HT1080 (cell line): ENCODE measurements around the gene SLA2. TPM values are rescaled to one million over a fixed set of nuclear protein-coding genes. Genes with fewer than 3 reads are reported as not detected.
"Not testable (repeated sequence)": the region's sequence is repeated elsewhere in the genome, so short reads cannot be mapped to it uniquely, and the experiment has no call there.

Experiments
- DNase-seq: peaks from one replicate; pipeline ENCODE4 v3.0.0-alpha.2; 2015; ENCODE audit warnings: low read depth
- small RNA-seq: library from RNA; depleted of rRNA; stranded (forward); fragments of <200 nt; gene quantifications from one replicate; pipeline ENCODE3, GENCODE V24; 2014
- total RNA-seq: library from RNA; depleted of rRNA; stranded (reverse); fragments of >200 nt; shearing (Covaris generic); gene quantifications from 2 replicates; pipeline ENCODE4 v1.2.3, GENCODE V29; 2014; rRNA removed

Gene SLA2
- total RNA-seq, 1 experiment from 2014 or later: not detected

GRCh38 chr20:36576081-36576445 is 69.9 kb downstream of the SLA2 start:
- DNase-seq: no peak

DNA sequence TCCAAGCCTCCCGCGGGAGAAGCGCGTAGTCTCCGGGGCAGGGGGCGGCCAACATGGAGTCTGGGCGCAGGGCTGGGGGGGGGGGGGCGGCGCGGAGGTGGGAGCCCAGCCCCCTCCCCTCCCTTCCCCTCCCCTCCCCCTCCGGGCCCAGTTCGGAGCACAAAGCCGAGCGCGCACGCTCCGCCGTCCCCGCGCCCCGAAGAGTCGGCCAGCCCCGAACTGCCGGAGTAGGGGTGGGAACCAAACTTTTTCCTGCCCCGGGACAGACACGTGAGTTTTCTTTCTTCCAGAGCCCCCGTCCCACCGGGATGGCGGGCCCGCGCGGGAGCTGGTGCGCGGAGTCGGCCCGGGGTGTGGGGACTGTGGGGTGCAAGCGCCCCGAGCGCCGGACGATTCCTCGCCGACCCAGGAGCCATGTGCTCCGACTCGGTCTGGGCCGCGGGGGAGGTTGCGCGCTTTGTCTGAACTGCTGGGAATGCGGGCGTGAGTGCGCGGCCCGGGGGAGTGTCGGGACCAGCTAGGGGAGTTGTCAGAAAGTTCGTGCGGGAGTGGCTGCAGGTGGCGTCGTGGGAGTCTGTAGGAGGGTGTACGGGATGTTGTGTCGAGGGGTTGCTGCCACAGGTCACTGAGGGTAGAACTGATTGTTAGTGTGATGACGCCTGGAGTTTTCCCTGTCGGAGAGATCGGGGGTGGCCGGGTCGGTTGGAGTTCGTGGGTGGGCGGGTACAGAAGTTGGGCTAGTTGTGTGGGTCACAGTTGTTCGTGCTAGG is 71.4 kb downstream of the SLA2 start:
- DNase-seq: peak; percentile 36

GRCh38 chr20:36573798-36574365 is 72.1 kb downstream of the SLA2 start:
- DNase-seq: no peak

- peak; percentile 70 for DNase-seq
Measured at GRCh38 chr20:36573103-36573797, 72.7 kb downstream of the SLA2 start, which contains the start of gene TGIF2. Gene TGIF2 (plus strand): TSS chr20:36573597. CDS start chr20:36578775, 5,178 bp downstream.

DNA sequence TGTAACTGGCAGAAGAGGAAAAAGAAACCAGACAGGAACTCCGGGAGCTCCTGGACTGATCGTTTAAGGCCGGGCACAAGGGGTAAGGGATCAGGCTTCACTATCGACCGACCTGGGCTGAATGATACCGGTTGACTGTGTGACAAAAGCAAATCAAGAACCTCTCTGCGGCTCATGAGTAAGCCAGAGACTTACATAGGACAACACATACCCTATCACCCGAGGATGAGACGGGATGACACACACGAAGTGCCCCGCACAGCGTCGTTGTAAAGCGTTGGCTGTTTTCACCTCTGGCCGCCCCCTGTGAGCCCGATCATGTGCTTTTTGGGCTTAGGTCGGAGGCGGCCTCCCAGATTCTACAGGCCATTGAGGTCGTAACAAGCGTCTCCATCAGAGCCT is 73.3 kb downstream of the SLA2 start:
- no peak for DNase-seq

DNA sequence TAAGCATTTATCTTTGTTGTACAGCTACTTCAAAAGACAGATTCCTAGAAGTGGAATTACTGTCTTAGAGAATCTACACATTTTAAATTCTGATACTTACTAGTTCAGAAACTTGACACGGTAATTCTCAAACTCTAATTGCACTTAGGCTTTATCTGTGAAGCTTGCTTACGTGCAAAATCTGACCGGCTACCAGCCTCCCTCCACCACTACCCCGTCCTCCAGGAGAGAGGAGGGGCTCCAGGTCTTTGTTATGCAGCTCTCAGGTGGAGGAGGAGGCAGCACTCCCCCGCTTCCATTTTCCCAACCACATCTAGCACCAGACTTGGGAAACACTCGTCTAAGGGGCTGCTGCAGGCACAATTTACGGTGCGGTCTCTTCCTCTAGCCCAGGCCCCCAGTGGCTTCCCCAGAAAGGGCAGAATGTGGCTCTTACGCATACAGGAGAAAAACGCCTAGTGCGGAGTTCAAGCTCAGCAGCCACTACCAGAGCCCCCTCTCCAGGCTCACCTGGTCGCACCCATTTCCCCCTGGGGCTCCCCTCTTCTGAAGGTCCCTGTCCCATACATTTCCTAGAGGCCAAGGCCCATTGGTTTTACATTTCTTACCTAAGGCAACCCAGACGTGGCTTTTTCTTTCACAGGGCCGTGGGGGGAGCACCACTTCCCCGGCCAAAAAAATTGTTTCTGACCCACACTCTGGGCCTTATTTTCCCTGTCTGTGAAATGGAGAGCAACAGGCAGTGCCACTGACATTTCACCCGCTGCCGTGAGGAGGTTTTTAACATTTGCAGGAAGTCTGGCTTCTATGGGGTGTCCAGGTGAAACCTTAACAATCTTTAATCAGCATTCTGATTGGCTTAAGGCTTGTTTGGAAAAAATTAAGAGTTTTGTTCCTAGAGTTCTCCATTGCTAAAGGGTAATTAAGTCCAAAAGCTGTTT is 74.2 kb downstream of the SLA2 start:
- DNase-seq: no peak

GRCh38 chr20:36569847-36570429 is 76.1 kb downstream of the SLA2 start:
- peak; percentile 80 for DNase-seq

GRCh38 chr20:36565520-36565919 is 80.5 kb downstream of the SLA2 start:
- DNase-seq: no peak

- not testable (repeated sequence) for DNase-seq
Measured at GRCh38 chr20:36564726-36565121, 81.3 kb downstream of the SLA2 start.

DNA sequence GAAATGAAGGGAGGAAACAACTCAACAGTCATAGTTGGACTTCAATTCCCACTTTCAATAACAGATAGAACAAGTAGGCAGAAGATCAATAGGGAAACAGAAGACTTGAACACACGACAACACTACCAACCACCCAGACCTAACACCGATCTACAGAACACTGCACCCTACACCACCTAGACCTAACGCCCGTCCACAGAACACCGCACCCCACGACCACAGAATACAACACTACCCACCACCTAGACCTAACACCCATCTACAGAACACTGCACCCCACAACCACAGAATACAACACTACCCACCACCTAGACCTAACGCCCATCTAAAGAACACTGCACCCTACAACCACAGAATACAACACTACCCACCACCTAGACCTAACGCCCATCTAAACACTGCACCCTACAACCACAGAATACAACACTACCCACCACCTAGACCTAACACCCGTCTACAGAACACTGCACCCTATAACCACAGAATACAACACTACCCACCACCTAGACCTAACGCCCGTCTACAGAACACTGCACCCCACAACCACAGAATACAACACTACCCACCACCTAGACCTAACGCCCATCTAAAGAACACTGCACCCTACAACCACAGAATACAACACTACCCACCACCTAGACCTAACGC is 81.8 kb downstream of the SLA2 start:
- DNase-seq: not testable (repeated sequence)

DNA sequence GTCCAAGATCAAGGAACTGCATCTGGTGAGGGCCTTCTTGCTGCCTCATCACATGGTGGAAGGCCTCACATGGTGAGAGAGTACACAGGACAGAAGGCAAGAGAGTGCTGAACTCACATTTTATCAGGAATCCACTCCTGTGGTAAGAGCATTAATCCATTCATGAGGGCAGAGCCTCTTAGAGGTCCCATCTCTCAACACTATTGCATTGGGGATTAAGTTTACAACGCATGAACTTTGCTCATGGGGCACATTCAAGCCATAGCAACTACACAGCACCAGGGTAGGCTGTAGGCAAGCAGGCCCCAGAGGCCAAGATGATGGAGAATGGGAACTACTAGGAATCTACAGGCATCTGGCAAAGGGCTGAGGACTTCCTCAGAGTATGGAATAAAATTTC is 82.6 kb downstream of the SLA2 start:
- no peak for DNase-seq

DNA sequence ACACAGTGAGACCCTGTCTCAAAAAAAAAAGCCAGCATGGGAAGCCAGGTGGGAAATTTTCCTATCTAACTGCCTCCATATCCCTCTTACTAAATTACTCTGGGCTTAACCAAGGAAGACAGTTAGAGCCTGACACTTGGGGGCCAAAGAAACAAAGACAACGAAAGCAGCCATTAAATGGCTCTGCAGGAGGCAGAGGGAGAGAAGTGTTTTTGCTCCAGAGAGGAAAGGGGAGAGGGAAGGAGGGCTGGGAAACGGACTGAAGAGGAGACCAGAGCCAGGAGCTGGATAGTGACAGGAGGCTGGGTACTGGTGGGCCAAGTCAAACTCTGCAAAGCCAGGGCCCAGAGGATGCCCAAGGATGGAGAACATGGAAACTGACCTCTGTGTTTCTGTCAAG is 83.3 kb downstream of the SLA2 start:
- DNase-seq: no peak

Small RNA genes within 50 kb of the gene (small RNA-seq; reads per million reads assigned to genes)
- gene RF00019: not detected

Other genes with a start within 250 kb of the SLA2 start
- gene MYL9, start 104.7 kb downstream of the SLA2 start, total RNA-seq: 3.8 and 10.0 TPM in 2 replicates
- 15.8 and 20.9 TPM in 2 replicates for gene TGIF2, start 72.6 kb downstream of the SLA2 start, total RNA-seq
- 173 and 194 TPM in 2 replicates for gene RAB5IF, start 40.4 kb downstream of the SLA2 start, total RNA-seq
- gene NDRG3, start 99.9 kb upstream of the SLA2 start, total RNA-seq: 20.7 and 36.6 TPM in 2 replicates
- gene DSN1, start 127.6 kb upstream of the SLA2 start, total RNA-seq: 24.4 and 25.5 TPM in 2 replicates
- not detected in 2 replicates for gene TLDC2, start 229.9 kb upstream of the SLA2 start, total RNA-seq